GM21515 (cell line): Measurements from ENCODE around the gene PSMB8.
A peak's percentile ranks its signal among the peaks of the same experiment; 100 is the strongest.

Experiments used
- ATAC-seq: cut with Tn5 transposase; IDR thresholded peaks from one replicate; pipeline ENCODE4 v1.9.1; 2021; ENCODE audit not compliant: unreplicated experiment

Gene PSMB8

DNA sequence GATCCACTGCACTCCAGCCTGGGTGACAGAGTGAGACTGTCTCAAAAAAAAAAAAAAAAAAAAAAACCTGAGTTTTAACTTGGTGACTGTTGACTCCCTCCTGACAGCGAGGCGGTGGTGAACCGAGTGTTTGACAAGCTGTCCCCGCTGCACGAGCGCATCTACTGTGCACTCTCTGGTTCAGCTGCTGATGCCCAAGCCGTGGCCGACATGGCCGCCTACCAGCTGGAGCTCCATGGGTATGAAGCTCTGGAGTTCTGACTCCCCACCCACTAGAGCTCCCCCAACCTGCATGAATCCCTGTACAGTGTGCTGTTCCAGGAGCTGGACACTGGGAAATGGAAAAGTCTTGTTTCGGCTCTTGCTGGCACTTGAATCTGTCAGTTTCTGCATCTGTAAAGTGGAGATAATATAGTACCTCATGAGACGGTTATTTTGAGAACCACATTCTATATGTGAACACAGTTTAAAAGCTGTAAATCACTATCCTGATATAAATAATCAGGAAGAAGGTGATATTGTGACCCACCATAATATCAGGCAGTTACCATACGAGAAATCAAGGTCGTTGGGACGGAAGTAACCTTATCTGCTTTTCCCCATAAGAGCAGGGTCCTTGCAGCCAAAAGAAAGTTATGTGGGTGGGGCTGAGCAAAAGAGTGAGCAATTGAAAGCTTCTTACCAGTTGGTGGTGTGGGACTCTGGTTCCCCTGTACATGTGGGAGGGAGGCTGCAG lies 13.5 kb upstream of the PSMB8 start:
- ATAC-seq = no peak

DNA sequence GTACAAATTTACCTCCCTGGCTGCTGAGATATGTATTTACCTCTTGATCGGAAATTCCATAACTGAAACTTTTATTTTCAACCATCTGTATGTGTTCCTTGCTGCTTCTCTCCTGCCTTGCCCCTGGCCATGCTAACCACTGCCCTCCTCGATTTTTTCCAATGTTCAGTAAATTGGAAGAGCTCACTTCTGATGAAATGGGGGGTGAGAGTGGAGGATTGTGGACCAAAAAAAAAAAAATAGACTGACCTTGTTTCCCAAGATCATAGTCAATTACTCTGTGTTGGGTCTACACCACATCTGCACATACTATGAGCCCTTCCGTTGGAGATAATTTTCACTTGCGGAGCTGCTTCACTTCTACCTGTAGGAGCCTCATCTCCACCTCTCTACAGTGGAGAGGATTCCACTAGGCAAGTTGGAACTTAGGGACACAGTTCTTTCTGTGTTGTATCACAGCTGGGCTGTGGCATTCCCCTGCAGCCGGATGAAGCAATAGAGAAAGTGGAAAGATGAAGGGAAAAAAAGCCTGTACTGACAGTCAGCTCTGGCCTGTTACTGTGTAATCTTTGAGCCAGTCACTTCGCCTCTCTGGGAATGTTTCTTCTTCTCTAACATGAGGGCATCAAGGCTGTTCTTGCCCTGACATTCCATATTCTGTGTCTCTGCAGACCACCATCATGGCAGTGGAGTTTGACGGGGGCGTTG lies 11.8 kb upstream of the PSMB8 start:
- no peak for ATAC-seq

DNA sequence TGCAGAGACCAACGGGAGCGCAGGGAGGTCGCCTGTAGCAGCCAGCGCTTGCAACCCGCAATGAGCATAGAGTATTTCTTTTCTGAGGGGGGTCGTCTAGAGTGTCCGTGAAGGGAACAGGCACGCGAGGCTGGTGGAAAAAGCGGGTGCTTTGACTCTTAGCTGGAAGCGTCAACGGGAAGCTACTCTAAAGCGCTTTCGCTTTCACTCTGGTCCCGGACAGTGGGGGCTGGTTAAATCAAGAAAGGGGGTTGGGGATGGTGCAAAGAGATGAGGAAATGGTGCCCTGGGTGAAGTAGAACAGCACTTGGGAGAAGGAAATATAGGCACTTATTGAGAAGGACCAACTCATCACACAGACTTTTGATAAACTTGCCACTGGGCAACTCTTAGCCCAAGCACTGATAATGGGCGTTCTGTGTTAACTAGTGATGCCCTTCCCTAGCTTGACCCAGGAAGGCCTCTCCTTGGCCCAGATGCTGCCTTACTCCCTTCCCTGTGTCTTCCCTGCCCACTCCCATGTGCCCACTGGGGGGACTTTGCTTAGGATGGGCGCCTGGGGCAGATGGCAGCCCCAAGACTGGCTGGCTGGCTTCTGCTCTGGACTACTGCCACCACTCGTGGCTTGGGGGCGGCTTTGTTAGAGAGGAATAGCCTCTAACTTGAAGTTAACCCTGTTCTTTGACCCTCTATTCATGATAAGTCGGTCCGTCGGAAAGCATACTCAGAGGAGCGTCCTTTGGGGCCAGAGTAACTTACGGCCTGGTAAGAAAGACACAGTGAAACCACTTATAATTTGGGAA lies 10.7 kb upstream of the PSMB8 start:
- peak; percentile 25 for ATAC-seq

DNA sequence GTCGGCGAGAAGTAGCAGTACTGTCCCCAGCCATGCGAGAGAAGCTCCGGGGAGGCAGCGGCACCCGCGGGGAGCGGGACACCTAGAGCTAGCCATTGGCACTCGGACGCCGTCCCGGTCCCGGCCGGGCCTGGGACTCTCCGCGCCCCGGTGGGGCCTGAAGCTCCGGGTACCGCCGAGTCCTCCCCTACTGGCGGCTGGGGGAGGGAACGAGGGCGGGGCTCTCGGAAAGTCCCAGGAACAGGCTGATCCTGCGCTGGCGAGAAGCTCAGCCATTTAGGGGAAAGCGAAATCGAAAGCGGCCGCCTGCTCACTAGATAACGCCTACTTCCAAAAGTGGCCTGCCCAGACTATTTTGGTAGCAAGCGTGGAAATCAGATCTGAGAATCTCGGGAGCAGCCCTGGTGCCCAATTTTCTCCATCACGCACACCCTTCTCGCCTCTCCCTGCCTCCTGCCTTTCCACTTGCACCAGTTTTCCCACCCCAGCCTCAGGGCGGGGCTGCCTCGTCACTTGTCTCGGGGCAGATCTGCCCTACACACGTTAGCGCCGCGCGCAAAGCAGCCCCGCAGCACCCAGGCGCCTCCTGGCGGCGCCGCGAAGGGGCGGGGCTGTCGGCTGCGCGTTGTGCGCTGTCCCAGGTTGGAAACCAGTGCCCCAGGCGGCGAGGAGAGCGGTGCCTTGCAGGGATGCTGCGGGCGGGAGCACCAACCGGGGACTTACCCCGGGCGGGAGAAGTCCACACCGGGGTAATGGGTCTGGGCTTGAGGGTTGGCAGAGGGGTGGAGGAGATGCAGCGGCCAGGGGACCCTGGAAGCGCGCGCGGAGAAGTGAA lies 9.9 kb upstream of the PSMB8 start, which contains the start of the genes PSMB9 and TAP1:
Gene PSMB9, plus strand, starts transcription at position 652 of the 835 bp plus-strand sequence. Its CDS starts 38 bp downstream, at position 690.
Gene TAP1, minus strand, starts transcription at position 164 of the 835 bp plus-strand sequence. Its CDS starts 68 bp downstream, at position 96.
- ATAC-seq = peak; percentile 68

DNA sequence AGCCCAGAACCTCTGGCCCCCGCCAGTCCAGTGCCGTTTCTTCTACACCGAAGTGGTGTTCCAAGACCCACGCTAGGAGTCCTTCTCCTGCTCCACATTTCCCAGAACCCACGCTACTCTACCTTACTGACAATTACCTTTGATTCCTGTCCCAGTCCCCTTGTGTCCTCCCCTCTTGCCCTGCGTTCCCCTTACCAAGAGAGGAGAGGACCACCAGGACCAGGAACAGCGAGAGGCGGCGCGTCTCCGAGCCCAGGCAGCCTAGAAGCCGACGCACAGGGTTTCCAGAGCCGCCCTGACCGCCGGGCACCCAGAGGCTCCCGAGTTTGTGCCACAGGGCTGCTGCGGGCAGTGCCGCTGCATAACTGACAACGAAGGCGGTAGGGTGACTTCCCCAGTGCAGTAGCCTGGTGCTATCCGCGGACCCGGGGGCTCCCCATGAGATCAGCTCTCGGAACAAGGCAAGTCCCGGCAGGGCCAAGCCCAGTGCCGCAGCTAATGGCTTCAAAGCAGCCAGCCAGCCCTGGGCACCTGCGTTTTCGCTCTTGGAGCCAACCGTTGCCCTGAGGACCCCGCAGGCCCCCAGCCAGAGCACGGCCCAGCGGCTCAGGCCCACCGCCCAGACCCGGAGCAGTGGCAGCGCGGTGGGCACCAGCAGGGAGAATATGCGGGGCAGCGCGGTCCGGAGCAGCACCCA lies 9.1 kb upstream of the PSMB8 start:
- ATAC-seq = peak; percentile 22

DNA sequence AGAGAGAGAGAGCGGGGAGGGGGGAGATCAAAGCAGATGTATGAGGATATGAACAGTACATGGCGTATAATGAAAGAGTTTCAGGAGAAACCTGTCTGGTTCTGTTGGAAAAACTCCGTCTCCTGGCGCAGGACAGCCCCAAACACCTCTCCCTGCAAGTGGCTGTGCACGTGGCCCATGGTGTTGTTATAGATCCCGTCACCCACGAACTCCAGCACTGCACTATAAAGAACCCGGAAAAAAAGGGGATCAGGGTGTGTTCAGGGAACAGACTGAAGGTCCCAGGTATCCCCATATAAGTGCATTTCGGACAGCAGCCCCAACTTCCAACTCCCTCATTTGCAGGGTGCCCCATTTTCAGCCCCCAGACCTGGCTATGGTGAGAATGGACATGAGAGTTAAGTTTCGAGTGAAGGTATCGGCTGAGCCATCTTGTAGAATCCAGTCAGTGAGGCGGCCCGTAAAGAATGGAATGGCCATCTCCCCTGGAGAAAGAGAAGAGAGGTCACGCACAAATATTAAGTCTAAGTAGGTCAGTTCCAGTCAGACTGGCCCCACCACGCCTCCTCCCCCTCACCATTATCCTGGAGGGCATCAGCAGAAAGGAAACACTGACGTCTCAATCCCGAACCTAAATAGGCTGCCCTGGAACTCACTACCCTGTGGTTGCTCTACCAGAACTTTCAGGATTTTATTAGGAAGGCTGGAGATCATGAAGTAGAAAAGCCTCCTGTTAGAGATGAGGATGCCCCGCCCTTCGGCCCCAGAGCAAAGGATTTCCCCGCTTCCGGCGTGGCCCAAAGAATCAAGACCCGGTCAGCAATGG lies 8.4 kb upstream of the PSMB8 start:
- no peak for ATAC-seq

DNA sequence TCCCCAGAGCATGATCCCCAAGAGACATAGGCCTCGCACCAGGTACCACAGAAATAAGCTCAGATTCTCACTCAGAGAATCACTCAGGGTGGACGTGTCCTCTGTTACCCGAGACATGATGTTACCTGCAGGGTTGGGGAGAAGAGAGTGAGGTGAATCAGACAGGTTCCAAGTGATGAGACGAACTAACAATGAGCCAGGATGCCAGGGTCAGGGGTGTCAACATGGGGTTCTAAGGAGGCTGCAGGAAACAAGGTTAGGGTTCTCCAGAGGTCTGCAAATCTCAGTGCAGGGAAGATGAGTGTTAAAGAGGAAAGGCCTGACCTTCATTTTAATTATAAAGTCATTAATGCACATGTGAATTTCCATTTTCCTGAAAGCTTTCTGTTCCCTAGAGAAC lies 7.2 kb upstream of the PSMB8 start:
- no peak for ATAC-seq

DNA sequence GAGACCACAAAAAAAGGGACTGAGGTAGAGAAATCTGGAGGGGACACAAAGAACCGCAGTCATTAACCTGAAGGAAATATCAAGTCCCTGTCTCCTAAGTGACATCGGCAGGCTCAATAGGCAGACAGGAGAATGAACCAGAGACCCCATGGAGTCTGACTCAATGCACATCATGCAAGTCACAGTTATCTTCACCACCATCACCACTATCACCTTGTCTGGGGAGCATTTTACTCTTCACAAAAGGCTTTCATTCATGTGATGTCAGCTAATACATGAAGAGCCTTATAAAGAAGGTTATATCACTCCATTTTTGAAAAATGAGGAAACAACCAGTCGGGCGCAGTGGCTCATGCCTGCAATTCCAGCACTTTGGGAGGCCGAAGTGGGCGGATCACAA lies 5.3 kb upstream of the PSMB8 start:
- ATAC-seq = no peak

DNA sequence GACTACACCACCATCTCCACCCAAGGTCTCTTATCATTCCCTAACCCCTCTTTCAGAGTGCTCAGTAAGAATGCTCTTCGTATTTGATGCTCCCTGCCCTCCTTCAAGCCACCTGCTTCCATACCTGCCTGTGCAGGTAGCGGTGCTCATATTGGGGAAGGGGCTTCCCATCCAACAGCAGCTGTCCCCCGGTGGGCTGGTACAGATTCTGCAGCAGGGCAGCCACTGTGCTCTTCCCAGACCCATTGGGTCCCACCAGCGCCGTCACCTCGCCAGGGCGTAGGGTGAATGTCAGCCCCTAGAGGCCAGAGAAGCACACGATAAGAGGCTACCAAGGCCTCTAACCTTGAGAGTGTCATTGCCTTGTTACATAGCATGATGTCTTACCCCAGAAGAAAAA lies 3.9 kb upstream of the PSMB8 start:
- no peak for ATAC-seq

DNA sequence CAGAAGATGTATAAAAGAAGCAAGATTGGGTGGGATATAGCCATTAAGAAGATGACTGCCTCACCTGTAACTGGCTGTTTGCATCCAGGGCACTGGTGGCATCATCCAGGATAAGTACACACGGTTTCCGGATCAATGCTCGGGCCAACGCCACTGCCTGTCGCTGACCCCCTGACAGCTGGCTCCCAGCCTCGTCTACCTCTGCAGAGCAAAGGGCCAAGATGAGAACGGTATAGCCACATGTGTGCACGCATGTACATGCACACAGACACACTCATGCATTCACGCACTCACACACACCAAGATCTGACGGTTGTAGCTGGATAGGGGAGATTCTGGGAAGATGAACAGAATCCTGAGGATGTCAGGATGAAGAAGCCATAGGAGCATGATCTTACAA lies 3.2 kb upstream of the PSMB8 start:
- no peak for ATAC-seq

DNA sequence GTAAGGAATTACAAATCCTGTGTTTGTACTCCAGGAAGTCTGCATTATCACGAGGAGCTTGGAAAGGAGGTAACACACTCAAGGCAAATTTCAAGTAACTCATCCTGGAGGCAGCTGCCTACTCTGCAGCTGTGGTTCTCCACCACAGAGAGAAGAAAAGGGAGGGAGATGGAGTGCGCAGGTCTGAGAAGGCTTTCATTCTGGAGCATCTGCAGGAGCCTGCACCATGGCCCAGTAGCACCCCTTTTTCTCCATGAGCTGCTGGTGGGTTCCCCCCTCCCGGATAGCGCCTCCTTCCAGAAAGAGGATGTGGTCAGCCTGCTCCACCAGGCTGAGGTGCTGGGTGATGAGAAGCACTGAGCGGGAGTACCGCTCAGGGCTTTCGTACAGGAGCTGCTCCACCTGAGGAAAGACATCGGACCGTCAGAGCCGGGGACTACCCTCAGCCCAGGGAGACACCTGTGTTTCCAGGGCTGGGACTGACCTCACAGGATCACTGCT lies 1.6 kb upstream of the PSMB8 start:
- ATAC-seq = no peak

DNA sequence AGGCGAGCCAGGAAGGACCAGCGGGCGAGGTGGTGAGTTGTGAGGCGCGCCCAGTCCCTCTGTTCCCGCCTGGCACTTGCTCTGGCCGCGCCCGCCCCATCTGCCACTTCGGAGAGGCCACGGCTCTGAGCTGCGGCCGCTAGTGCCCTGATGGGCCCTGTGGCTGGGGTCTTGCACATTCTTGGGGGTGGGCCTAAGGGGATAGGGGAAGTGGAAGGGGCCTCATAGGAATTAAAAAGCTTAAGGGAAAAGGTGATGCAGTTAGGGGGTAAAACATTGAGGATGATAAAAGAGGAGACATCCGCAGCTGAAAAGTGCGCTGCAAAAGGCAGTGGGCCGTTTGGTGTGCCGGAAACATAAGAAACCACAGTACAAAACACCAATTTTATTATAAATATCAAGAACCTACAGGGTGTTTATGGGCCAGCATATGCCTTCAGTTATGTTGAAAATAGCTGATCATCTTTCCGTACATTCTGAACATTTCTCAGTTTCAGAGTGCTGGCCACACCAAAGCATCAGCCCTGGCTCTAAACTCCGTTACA lies 1.1 kb upstream of the PSMB8 start:
- no peak for ATAC-seq

DNA sequence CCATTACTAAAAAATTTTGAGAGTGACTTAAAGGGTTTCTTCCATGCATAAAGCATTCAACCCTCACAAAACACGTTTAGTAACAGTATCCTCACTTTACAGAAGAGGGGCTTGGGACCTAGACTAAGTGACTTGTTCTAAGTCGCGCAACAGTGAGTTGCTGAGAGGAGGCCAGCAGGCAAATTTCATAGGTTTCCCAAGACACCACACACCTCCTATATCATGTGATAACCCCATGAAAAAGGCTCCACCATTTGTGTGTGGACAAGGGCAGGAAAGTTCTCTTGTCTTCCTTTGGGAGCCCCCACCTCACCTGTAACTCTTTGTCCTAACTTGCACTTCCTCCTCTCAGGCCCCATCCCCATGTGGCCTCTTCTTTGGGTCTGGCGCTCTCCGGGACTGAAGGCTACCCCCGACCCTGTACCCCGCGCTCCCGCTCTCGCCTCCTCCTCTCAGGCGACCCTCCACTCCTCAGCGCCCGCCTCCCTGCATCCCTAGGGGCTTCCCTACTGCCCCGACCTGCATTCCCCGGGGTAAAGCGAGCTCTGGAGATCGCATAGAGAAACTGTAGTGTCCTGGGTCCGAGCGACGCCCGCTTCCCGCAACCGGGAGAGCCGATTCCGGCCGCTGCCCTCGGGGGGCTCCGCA lies 392 bp downstream of the PSMB8 start:
- no peak for ATAC-seq

DNA sequence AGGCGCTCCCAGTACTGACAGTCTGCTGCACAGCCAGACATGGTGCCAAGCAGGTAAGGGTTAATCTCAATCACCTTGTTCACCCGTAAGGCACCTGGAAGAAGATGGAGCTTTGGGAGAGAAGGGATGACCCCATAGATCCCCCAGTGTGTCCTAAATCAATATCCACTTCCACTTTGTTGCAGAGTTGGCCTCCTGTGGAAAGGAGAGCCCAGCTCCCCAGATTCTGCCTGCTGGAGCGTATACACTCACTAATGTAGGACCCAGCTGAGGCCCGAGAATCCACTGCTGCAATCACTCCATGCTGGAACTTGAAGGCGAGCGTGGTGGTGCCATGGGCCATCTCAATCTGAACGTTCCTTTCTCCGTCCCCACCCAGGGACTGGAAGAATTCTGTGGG lies 1.2 kb downstream of the PSMB8 start:
- ATAC-seq = no peak

DNA sequence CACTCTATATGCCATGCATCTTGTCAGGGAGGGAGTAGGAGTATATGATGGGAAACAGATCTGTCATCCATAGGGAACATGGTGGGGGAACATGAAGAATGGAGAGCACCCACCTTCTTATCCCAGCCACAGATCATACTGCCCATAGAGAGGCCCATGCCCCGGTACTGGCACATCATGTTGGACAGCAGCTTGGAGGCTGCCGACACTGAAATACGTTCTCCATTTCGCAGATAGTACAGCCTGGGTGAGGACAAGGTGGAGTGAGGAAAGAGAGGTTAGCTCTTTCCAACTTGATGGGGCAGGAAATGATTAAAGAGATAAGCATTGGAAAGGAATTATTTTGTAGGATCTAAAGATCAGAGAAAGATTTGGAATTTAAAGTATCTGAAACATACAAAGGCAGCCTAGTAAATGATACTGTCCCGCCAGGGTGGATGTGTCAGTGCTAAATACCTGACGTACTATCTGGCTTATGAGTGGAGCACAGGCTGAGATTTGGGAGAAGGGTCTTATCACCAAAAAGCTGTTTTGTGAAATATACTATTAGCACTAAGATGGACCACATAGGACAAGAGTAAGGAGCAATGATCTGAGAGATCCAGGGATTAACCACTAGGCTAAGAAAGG lies 1.7 kb downstream of the PSMB8 start:
- no peak for ATAC-seq

DNA sequence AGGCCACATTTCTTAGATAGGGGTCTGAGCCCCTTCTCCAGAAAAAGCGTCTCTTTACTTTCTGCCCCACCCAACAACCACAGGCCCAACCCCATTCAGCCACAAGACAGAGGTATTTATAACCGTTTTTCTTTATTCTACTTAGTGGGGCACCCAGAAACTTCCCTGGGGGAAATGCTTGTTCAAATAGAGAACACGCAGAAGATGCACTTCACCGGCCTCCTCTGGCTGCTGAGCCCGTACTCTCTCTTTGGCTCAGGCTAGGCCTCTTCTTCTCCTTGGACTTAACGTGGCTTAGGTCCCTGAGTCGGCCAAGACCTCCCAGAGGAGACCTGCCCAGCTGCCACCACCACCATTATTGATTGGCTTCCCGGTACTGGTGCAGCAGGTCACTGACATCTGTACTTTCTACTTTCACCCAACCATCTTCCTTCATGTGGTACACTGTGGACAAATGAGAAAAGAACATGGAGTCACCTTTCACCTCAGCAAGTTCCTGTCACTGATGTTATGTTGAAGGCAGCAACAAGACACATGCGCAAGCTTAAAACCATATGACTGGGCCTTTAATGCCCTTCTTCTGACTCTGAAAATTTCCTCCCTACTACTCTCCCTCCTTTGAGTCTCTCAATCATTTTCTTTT lies 3.1 kb downstream of the PSMB8 start:
- no peak for ATAC-seq

DNA sequence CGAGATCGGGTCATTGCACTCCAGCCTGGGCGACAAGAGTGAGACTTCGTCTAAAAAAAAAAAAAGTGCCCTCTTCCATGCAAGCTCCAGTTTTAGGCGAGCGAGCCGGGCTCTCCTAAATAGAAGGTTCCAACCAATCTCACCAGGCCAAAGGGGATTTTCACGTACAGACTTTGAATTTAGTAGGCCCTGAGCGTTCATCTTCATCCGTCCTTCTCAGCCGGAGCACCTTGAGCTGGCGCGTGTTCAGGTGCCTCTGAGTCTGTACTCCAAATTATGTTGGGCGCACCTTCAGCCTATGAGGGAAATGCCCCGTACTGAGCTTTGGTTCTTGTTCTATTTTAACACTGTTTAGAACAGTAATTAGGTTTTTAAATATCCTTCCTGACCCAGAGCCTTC lies 4.5 kb downstream of the PSMB8 start:
- no peak for ATAC-seq
